Activated CD4-positive, alpha-beta T cell treated with anti-CD3 and anti-CD28 coated beads, Interleukin-2, amount 50 U/mL, for 1 hour (primary cell): Measurements from ENCODE around the gene MGAM2.
"Not testable (repeated sequence)": the region's sequence is repeated elsewhere in the genome, so short reads cannot be mapped to it uniquely, and the experiment has no call there.

ENCODE experiments used
- DNase-seq: peaks from one replicate; pipeline ENCODE4 v3.0.0-alpha.2; 2020

The MGAM2 gene

GRCh38 chr7:142111499-142111898 lies at the start of gene MGAM2:
Gene MGAM2 (plus strand): TSS chr7:142111718. CDS start chr7:142116874, 5,156 bp downstream.
- no peak for DNase-seq

- no peak for DNase-seq
These were observed 47.7 kb upstream of the MGAM2 start for GRCh38 chr7:142063551-142064442.

GRCh38 chr7:142066536-142066935 lies 45.0 kb upstream of the MGAM2 start:
- no peak for DNase-seq

DNA sequence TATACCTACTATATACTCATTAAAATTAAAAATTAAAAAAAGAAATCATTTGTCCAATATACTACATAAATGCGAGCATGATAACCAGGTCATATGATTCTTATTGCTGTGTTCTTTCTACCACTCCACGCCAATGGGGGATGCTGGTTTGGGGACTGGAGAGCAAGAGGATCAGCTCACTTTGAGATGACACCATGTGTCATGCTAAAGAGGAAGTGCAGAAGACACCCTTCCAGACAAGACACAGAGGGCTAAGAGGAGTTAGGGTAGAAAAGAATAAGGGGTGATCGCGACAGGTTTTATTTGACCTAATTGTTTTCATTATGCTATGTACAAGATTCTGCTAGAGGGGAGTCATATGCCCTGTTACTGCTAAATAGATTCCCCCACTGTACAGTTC lies 33.8 kb upstream of the MGAM2 start:
- no peak for DNase-seq

GRCh38 chr7:142083605-142084004 lies 27.9 kb upstream of the MGAM2 start:
- DNase-seq: no peak

GRCh38 chr7:142085428-142085827 lies 26.1 kb upstream of the MGAM2 start:
- DNase-seq: no peak

- no peak for DNase-seq
These were observed 23.4 kb upstream of the MGAM2 start for GRCh38 chr7:142088022-142088714.

DNA sequence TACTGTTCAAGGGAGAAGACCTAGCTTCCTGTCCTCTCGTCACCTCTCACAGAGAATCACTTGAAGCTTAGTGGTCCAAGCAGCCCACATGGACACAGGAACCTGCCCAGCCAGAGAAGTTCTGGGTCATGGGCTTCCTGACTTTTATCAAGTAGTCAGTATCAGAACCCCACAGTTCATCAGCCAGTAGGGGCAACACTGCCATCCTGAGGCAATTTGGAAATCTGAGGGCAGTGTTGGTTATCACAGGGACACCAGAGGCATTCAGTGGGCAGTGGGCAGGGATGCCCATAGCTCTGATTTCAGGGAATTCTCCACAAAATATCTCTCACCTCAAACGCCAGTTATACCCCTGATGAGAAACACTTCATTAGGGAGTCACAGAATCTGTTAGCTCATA lies 22.5 kb upstream of the MGAM2 start:
- no peak for DNase-seq

DNA sequence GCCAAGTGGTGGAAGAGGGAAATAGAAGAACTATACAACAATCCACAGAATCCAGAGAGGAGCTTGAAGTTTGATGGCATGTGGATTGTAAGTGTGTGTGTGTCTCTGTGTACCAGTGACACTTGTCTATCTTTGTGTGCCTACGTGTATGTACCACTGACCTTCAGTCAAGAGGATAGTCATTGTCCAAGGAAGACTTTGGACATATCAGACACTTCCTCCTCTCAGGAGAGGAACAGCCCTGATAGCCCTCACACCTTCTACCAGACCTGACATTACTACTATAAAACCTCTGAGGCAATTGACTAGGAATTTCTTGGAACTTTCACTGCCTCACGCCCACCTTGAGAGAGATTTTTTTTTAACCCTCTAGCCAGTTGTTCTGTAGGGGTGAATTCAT lies 19.6 kb upstream of the MGAM2 start:
- no peak for DNase-seq

DNA sequence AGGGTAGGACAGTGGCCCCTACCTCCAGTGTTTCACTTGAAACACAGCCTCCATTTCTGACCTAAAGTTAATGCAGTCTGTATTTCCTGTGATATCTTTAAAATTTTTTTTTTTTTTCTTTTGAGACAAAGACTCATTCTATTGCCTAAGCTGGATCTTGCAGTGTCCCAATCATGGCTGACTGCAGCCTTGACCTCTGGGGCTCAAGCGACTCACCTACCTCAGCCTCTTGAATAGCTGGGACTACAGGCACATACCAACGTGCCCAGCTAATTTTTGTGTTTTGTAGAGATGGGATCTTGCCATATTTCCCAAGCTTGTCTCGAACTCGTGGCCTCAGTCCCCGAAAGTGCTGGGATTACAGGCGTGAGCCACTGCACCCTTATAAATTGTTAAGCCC lies 16.7 kb upstream of the MGAM2 start:
- DNase-seq: no peak

- no peak for DNase-seq
These were observed 13.9 kb upstream of the MGAM2 start for GRCh38 chr7:142097571-142097970.

DNA sequence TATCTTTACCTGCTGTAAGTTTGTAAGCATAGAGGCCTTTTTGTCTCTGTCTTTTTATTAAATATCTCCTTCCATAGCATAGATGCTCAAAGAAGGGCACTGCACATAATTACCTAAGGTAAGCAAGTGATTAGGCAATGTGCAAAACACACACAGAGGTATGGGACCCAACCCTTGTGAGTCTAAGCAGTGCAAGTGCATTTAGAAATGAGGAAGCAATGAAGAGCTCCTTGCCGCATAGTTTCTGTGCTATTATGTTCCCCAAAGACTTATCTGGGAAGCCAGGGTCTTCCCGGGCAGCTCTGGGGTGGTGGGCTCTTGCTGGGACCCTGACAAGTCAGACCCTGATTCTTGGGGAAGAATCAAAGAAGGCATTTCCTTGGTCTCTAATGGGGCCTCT lies 13.5 kb upstream of the MGAM2 start:
- no peak for DNase-seq

DNA sequence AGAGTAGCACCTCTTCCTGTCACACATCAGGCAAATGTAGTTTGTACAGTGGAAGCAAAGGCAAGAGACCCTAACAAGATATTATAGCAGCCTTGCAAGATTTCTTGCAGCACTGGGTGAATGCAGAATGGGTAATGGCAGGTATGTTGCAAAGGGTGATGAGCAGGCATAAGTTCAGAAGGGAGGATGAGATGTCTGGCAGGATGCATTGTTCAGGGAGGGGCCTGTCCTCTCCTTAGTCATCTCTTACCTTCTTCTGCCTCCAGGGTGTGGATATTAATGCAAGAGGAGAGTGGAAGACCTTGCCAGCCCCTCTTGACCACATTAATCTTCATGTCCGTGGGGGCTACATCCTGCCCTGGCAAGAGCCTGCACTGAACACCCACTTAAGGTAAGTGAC lies 12.2 kb upstream of the MGAM2 start:
- DNase-seq: not testable (repeated sequence)

DNA sequence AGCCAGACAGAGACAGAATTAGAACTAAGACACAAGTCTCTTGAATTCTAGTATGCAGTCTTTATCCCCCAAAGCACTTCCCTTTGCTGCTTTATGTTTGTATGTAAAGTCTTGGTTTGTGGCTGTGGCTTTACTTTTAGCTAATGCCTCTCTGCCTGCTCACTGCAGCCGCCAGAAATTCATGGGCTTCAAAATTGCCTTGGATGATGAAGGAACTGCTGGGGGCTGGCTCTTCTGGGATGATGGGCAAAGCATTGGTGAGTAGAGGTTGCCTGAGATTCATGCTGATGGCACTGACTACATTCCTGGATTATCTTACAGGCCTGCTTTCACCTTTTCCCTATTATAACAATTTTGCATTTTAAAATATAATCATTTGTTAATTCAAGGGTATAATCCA lies 10.9 kb upstream of the MGAM2 start:
- DNase-seq: no peak

DNA sequence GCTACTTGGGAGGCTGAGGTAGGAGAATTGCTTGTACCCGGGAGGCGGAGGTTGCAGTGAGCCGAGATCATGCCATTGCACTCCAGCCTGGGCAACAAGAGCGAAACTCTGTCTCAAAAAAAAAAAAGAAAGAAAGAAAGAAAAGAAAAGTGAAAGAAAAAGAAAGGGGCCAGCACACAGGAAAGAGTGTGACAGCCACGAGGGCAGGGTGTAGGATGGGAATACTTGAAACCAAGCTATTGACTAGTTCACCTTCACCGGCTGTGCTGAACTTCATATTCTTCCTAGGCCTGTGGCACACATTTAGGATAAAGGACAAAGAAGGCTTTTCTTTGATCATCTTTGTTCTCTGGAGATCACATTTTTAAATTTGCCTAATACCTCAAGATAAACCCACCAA lies 9.7 kb upstream of the MGAM2 start:
- not testable (repeated sequence) for DNase-seq

DNA sequence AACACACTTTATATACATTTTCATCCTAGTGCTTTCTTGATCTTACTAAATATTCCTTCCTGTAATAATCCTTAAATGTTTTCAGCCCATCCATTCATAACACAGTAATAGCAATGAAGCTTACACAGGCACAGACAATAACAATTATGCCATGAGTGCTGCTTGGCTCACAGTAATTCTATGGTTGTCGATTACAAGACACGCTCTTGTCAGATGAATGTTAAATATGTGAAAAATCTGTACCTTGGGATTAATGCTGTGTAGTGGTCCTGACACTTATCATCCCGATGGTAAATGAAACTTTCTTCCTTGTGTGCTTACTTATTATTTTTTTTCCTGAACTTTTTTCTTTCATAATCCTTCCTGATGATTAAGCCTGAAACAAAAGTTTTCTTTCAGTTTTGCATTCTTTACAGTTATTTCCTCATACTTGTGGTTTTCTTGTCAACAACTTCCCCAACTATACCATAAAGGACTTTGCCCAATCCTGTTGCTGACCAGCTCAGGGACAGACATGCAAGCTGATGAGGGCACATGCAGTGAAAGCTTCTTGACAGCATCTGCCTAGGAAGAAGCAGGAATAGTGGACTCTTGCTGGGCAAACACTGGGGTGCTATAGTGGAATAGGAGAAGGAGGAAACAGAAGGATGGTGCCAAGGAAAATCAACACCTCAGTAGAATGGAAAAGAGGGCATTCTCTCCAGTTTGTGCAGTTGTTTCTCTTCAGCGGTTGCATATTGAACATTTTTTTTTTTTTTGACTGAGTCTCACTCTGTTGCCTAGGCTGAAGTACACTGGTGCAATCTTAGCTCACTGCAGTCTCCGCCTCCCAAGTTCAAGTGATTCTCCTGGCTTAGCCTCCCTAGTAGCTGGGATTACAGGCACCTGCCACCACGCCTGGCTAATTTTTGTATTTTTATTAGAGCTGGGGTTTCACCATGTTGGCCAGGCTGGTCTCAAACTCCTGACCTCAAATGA lies 6.7 kb upstream of the MGAM2 start:
- no peak for DNase-seq

DNA sequence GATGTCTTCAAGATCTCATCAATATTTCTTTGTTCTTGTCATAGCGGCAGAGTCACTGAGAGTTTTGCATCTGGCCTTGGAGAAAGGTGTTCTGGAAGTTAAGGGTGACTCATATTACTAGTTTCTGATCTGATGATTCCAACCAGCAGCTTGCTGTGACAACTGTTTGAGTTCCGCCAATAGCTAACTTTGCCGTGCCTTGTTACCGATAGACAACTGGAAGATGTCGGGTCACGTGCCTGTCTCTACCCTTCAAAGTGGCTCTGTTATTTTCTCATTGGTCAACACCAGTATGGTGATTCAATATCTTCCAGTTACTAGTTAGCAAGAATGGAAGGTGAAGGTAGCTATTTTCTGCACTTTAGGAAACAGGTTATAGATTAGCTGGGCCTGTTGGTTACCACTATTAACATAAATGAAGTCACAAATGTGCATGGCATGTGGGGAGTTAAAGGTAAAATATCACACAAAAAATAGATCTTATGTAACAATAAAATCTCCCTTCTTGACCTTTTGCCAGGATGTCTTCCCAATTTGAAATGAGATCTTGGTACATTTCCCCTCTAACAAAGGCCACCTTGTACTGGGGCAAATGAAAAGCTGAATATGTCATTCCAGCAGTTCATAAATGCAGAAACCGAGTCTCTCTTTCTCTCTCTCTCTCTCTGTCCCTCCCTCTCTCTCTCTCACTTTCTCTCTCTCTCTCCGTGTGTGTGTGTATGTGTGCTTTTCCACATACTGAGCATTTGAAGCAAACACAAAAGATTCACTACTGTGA lies 2.6 kb upstream of the MGAM2 start:
- no peak for DNase-seq

- no peak for DNase-seq
These were observed 1.4 kb upstream of the MGAM2 start for GRCh38 chr7:142110098-142110497.

DNA sequence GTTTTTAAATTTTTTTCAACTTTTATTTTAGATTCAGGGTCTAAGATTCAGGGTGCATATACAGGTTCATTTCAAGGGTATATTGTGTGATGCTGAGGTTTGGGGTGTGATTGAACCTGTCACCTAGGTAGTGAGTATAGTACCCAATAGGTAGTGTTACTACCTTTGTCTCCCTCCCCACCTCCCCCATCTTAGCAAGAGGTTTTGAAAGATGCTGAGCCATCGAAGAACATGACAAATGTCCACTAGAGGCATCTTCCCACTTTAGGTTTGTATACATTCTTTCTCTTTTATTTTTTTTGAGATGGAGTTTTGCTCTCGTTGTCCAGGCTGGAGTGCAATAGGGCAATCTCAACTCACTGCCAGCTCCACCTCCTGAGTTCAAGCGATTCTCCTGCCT lies 880 bp upstream of the MGAM2 start:
- DNase-seq: no peak

DNA sequence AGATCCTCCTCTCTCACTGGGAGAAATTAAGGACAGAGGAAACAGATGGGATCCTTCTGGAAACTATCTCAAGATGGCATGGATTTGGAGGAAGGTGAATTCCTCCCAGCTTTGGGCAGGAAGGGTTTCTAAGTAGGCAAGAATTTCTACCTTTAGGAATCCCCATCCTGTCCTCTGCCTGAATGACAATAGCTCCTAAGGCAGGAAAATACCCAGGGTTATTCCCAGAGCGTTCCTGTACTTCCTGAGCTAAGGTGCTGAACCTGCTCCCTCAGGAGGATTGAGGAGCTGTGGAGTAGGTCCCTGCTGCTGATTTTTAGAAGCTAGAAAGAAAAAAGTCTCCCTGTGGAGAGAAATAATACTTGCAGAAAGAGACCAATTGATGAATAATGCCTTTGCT lies 568 bp downstream of the MGAM2 start:
- DNase-seq: no peak

DNA sequence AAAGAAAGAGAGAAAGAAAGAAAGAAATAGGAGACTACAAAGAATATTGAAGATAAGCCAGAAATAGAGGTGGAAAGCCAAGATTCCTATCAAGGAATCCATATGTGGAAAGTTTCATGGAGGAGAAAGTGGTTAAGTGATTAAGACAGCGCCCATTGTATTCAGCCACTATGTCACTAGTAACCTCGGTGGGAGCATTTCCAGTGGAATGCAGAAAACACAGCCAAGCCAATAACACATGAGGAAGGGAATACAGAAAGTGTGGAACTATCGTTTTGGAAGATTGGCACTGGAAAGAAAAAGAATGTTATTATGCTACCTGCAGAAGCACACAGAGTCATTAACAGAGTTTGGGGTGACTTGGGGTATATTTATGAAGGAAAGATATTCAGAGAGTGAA lies 2.7 kb downstream of the MGAM2 start:
- DNase-seq: no peak

- DNase-seq: no peak
These were observed 9.0 kb downstream of the MGAM2 start for GRCh38 chr7:142120524-142120923.
